H9 (cell line): ENCODE data around the gene TLR5. TPM values are rescaled to one million over a fixed set of nuclear protein-coding genes. Genes with fewer than 3 reads are reported as not detected.

ENCODE experiments used
- DNase-seq: peaks from one replicate; pipeline ENCODE4 v3.0.0-alpha.2; 2017
- H2AFZ ChIP-seq: one replicate; pipeline ENCODE4 v1.6.1; 2013; ENCODE audit warnings: mild to moderate bottlenecking, low read length, control low read depth, moderate library complexity
- H2AK5ac ChIP-seq: 2 replicates; pipeline ENCODE4 v1.6.1; 2013; ENCODE audit warnings: low read length, control low read depth, mixed read lengths; ENCODE audit not compliant: insufficient read length
- H2BK120ac ChIP-seq: one replicate; pipeline ENCODE4 v1.6.1; 2013; ENCODE audit warnings: low read depth, mild to moderate bottlenecking, low read length, control low read depth, inconsistent platforms; ENCODE audit not compliant: poor library complexity, severe bottlenecking
- H2BK12ac ChIP-seq: 2 replicates; pipeline ENCODE4 v1.6.1; 2013; ENCODE audit warnings: low read length, control low read depth, mixed read lengths, low read depth; ENCODE audit not compliant: insufficient read length
- H2BK15ac ChIP-seq: 2 replicates; pipeline ENCODE4 v1.6.1; 2013; ENCODE audit warnings: low read depth, low read length, control low read depth
- H2BK20ac ChIP-seq: one replicate; pipeline ENCODE4 v1.6.1; 2013; ENCODE audit warnings: low read depth, mild to moderate bottlenecking, low read length, control low read depth, inconsistent platforms; ENCODE audit not compliant: poor library complexity, severe bottlenecking
- H2BK5ac ChIP-seq: 2 replicates; pipeline ENCODE4 v1.6.1; 2013; ENCODE audit warnings: low read length, control low read depth, mixed read lengths; ENCODE audit not compliant: insufficient read length
- H3K14ac ChIP-seq: 2 replicates; pipeline ENCODE4 v1.6.1; 2013; ENCODE audit warnings: low read length, control low read depth; ENCODE audit not compliant: insufficient read depth
- H3K18ac ChIP-seq: 2 replicates; pipeline ENCODE4 v1.6.1; 2013; ENCODE audit warnings: low read depth, mild to moderate bottlenecking, mixed read lengths, low read length, control low read depth; ENCODE audit not compliant: insufficient read length
- H3K23ac ChIP-seq: 2 replicates; pipeline ENCODE4 v1.6.1; 2013; ENCODE audit warnings: low read length, control low read depth, mixed read lengths, low read depth; ENCODE audit not compliant: insufficient read length
- H3K23me2 ChIP-seq: 2 replicates; pipeline ENCODE4 v1.6.1; 2013; ENCODE audit warnings: low read depth, mild to moderate bottlenecking, mixed read lengths, low read length, control low read depth; ENCODE audit not compliant: insufficient read length, poor library complexity, severe bottlenecking
- H3K27ac ChIP-seq: 2 replicates; pipeline ENCODE4 v1.5.1; 2013; ENCODE audit warnings: low read length, control low read depth, mixed read lengths, low read depth; ENCODE audit not compliant: insufficient read length
- H3K27me3 ChIP-seq: 2 replicates; pipeline ENCODE4 v1.6.1; 2013; ENCODE audit warnings: low read length, control low read depth, inconsistent platforms; ENCODE audit not compliant: insufficient read depth
- H3K4ac ChIP-seq: 2 replicates; pipeline ENCODE4 v1.6.1; 2013; ENCODE audit warnings: low read depth, mild to moderate bottlenecking, control low read depth, inconsistent platforms, low read length, moderate library complexity
- H3K4me1 ChIP-seq: 2 replicates; pipeline ENCODE4 v1.6.1; 2013; ENCODE audit warnings: low read length, control low read depth, inconsistent platforms; ENCODE audit not compliant: insufficient read depth
- H3K4me2 ChIP-seq: 2 replicates; pipeline ENCODE4 v1.6.1; 2013; ENCODE audit warnings: low read length, control low read depth, mixed read lengths; ENCODE audit not compliant: insufficient read length, insufficient read depth
- H3K56ac ChIP-seq: 2 replicates; pipeline ENCODE4 v1.6.1; 2013; ENCODE audit warnings: low read depth, mild to moderate bottlenecking, mixed read lengths, low read length, control low read depth; ENCODE audit not compliant: insufficient read length
- H3K79me1 ChIP-seq: 2 replicates; pipeline ENCODE4 v1.6.1; 2013; ENCODE audit warnings: low read depth, mild to moderate bottlenecking, moderate library complexity, low read length, control low read depth, inconsistent platforms; ENCODE audit not compliant: insufficient read depth, poor library complexity, severe bottlenecking
- H3K79me2 ChIP-seq: 2 replicates; pipeline ENCODE4 v1.6.1; 2013; ENCODE audit warnings: low read length, control low read depth, inconsistent platforms; ENCODE audit not compliant: insufficient read depth
- H3K9ac ChIP-seq: 2 replicates; pipeline ENCODE4 v1.6.1; 2013; ENCODE audit warnings: low read length, control low read depth, mixed read lengths; ENCODE audit not compliant: insufficient read length; ENCODE audit errors: extremely low read depth
- H3K9me3 ChIP-seq: one replicate; pipeline ENCODE4 v1.6.1; 2013; ENCODE audit warnings: low read depth, low read length, inconsistent platforms; ENCODE audit not compliant: control insufficient read depth
- H3T11ph ChIP-seq: one replicate; pipeline ENCODE4 v1.6.1; 2013; ENCODE audit warnings: mild to moderate bottlenecking, low read length, control low read depth, inconsistent platforms
- H4K20me1 ChIP-seq: one replicate; pipeline ENCODE4 v1.6.1; 2013; ENCODE audit not compliant: control insufficient read depth, insufficient read length, insufficient read depth
- H4K5ac ChIP-seq: 2 replicates; pipeline ENCODE4 v1.6.1; 2013; ENCODE audit warnings: low read depth, mild to moderate bottlenecking, mixed read lengths, low read length, control low read depth; ENCODE audit not compliant: insufficient read length
- H4K8ac ChIP-seq: replicated peaks from 2 replicates; pipeline ENCODE4 v1.6.1; 2013; ENCODE audit warnings: low read length, control low read depth, mixed read lengths, low read depth; ENCODE audit not compliant: insufficient read length
- H4K91ac ChIP-seq: 2 replicates; pipeline ENCODE4 v1.6.1; 2013; ENCODE audit warnings: low read depth, mild to moderate bottlenecking, moderate library complexity, mixed read lengths, low read length, control low read depth; ENCODE audit not compliant: insufficient read length
- H3K27ac Mint-ChIP-seq, 3 experiments: 2 replicates in 2 of 3; 3 replicates in 1 of 3; pipeline ENCODE4 v1.8.0; 2020 to 2021; ENCODE audit warnings: mixed read lengths in 3 of 3, mild to moderate bottlenecking in 1 of 3, moderate library complexity in 1 of 3
- H3K27me3 Mint-ChIP-seq: 2 replicates; pipeline ENCODE4 v1.8.0; 2021; ENCODE audit warnings: low read depth, mild to moderate bottlenecking, moderate library complexity, mixed read lengths
- H3K36me3 Mint-ChIP-seq, 3 experiments: 2 replicates in 2 of 3; 3 replicates in 1 of 3; pipeline ENCODE4 v1.8.0; 2020 to 2021; ENCODE audit warnings: low read depth in 3 of 3, mixed read lengths in 3 of 3; ENCODE audit not compliant: insufficient read depth in 1 of 3
- H3K4me1 Mint-ChIP-seq, 2 experiments: 2 replicates each; pipeline ENCODE4 v1.8.0; 2020; ENCODE audit warnings: mixed read lengths in 2 of 2
- H3K4me3 Mint-ChIP-seq, 2 experiments: 2 replicates in 1 of 2; 3 replicates in 1 of 2; pipeline ENCODE4 v1.8.0; 2020 to 2021; ENCODE audit warnings: mild to moderate bottlenecking in 2 of 2, mixed read lengths in 2 of 2, moderate library complexity in 1 of 2
- H3K9me3 Mint-ChIP-seq, 2 experiments: 2 replicates in 1 of 2; 3 replicates in 1 of 2; pipeline ENCODE4 v1.8.0; 2020; ENCODE audit warnings: mild to moderate bottlenecking in 2 of 2, mixed read lengths in 2 of 2, moderate library complexity in 1 of 2
- CTCF ChIP-seq: fragments of 200-600 bp; sonication (generic); conservative IDR thresholded peaks from 3 replicates; pipeline ENCODE4 v1.8.0; 2021; ENCODE audit warnings: antibody characterized with exemption, mild to moderate bottlenecking
- whole genome bisulfite sequencing: extraction: QIAGEN DNeasy Blood & Tissue Kit; methylation state at CpG from one replicate; pipeline ENCODE4 v1.1.7; 2013; ENCODE audit warnings: missing lambda C conversion rate, low lambda C conversion rate, mixed read lengths; ENCODE audit not compliant: insufficient read length; ENCODE audit errors: extremely low coverage; 5-methylcytosine and 5-hydroxymethylcytosine counted together
- total RNA-seq: library from RNA; stranded (reverse); gene quantifications from 2 replicates; pipeline ENCODE4 v1.2.1, GENCODE V29; 2021

Gene TLR5
- total RNA-seq, 1 experiment from 2014 or later: not detected

GRCh38 chr1:223140611-223141405 is 2.2 kb downstream of the TLR5 start:
- no peak overlapping the region for H3K14ac ChIP-seq
- Mint-ChIP-seq H3K27ac (no peak overlapping the region), H3K9me3 (no peaks in the 10 kb centered on the region), H3K36me3 (no peaks in the 10 kb centered on the region), H3K4me3 (no peak overlapping the region), H3K27me3 (peaks cover 53% of the 10 kb centered on the region), H3K4me1 (peaks cover 11 to 27% of the 10 kb centered on the region in 2 experiments)
- no peak overlapping the region for H4K8ac ChIP-seq
- H2AK5ac ChIP-seq: no peak overlapping the region
- no peak overlapping the region for H3T11ph ChIP-seq
- H2BK20ac ChIP-seq: no peak overlapping the region
- no peak overlapping the region for H3K9ac ChIP-seq
- H4K91ac ChIP-seq: no peak overlapping the region
- H3K4me2 ChIP-seq: no peak overlapping the region
- peaks cover 9% of the 10 kb centered on the region for H3K23me2 ChIP-seq
- H3K4ac ChIP-seq: no peak overlapping the region
- no peak overlapping the region for H2BK120ac ChIP-seq
- no peak overlapping the region for H3K18ac ChIP-seq
- H3K9me3 ChIP-seq: no peaks in the 10 kb centered on the region
- no peak overlapping the region for H4K5ac ChIP-seq
- no peak for TF ChIP-seq CTCF
- no peaks in the 10 kb centered on the region for H4K20me1 ChIP-seq
- H3K27me3 ChIP-seq: no peaks in the 10 kb centered on the region; the same call in 1 of the 2 replicates
- no peak overlapping the region for H3K27ac ChIP-seq
- no peak for DNase-seq
- H2BK12ac ChIP-seq: no peak overlapping the region
- H3K79me1 ChIP-seq: no peaks in the 10 kb centered on the region
- no peak overlapping the region for H2BK5ac ChIP-seq
- no peak overlapping the region for H3K23ac ChIP-seq
- H2AFZ ChIP-seq: no peak overlapping the region
- H3K4me1 ChIP-seq: no peaks in the 10 kb centered on the region; the same call in 1 of the 2 replicates
- H3K56ac ChIP-seq: no peak overlapping the region
- no peak overlapping the region for H2BK15ac ChIP-seq
- WGBS: no CpG with 5 or more reads among the region's 10 CpGs
- H3K79me2 ChIP-seq: no peaks in the 10 kb centered on the region
